Stimulated activated CD8-positive, alpha-beta memory T cell treated with anti-CD3 and anti-CD28 coated beads, Interleukin-2, amount 100 ng/mL, for 48 hours (primary cell): ENCODE results near the gene SRC.

Experiments
- DNase-seq, 2 donors: peaks; one replicate each; pipeline ENCODE4 v3.0.0-alpha.2; 2020; ENCODE audit warnings: low read depth in 2 of 2

Gene SRC

DNA sequence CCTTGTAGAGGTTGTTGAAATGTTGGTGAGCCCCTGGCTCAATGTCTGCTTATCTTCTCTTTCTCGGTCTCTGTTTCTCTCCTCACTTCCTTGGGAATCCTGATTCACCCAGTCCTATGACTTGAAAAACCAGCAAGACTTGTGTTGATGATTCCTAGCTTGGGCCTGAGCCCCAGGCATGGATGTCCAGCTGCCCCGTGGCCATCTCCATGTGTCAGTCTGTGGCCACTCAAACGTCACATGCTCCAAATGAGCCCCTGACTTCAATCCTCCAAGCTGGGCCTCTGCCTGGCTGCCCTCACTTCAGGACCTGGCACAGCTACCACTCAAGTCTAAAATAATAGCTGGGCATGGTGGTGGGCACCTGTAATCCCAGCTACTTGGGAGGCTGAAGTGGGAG is 81.0 kb downstream of the SRC start:
- no peak for DNase-seq

DNA sequence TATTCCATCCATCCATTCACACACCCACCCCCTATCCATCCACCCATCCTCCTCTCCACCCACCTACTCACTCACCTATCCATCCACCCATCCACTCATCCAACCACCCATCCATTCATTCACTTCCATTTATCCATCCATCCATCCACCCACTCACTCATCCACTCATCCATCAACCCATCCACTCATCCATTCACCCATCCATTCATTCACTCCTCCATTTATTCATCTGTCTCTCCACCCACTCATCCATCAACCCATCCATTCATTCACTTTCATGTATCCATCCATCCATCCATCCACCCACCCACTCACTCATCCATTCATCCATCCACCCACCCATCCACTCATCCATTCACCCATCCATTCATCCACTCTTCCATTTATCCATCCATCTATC is 84.1 kb downstream of the SRC start:
- DNase-seq: no peak

DNA sequence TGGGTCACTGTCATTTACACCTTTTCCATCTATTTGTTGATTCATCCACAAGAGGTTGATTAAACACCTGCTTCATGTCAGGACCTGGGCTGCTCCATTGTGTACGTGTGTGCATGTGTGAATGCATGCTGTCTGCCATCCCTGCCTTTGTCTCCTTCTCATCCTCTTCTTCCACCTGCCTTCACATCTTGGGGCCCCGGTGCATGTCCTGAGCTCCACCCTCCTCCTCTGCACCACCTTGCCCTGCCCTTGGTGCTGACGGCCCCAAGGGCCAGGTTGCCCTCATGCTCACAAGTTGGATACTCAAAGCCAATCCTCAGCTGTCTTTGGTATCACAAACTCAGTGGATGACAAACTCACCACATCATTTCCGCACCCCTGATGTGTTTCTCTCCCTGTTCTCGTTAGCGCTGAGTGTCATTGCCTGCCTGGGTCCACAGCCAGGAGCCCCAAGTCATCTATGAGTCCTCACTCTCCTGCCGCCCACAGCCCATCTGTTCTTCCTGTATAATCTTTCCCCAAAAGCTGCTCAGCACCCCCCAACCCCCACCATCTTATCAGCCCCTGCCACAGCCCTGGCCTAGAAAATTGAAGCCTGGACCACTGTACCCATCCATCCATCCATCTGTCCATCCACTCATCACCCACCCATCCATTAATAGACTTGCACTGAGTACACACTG is 85.0 kb downstream of the SRC start:
- DNase-seq: no peak

DNA sequence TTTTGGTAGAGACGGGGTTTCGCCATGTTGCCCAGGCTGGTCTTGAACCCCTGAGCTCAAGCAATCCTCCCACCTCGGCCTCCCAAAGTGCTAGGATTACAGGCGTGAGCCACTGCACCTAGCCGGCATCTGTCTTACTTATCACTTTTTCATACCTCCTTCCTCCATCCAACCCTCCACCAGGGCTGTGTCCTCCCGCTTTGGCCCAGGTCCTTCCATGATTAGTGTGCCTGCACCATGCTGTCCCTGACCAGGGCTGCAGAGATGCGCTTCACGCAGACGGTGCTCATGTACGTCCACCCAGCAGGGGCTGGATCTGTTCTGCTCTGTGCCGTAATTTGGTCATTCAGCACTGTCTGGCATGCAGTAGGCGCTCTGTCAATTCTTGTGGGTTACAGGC is 85.8 kb downstream of the SRC start:
- no peak for DNase-seq

DNA sequence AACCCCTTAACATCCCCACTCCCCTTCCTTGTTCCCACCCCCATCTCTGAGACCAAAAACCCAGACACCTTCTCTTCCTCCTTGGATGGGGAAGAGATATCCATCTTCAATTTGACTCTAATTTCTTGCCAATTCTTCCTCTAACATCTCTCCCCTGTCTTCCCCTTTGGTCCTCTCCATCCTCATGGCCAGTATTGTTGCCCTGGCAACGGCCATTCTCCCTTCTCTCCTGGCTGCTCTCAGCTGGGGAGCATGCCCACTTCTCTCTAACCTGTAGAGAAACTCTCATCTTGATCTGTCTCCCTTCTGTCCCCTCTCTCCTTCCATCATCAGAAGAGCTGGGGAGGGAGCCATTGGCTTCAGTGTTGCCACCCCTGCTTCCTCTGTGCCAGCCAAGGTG is 86.7 kb downstream of the SRC start:
- no peak for DNase-seq

DNA sequence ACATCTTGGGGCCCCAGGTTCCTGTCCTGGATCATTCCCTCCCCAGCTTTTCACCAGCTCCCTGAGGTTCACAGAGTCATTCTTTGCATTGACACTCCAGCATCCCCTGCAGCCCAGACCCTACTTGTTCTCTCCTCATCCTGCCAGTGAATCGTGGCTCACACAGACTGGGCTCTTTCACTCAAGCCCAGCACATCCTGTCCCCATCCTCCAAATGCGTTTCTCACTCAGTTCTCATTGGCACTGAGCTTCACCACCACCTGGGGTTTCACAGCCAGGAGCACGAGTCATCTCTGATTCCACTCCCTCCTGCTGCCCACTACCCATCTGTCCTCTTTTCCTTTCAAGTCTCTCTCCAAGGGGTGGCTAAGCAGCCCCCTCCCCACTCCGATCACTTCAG is 89.7 kb downstream of the SRC start:
- no peak for DNase-seq

DNA sequence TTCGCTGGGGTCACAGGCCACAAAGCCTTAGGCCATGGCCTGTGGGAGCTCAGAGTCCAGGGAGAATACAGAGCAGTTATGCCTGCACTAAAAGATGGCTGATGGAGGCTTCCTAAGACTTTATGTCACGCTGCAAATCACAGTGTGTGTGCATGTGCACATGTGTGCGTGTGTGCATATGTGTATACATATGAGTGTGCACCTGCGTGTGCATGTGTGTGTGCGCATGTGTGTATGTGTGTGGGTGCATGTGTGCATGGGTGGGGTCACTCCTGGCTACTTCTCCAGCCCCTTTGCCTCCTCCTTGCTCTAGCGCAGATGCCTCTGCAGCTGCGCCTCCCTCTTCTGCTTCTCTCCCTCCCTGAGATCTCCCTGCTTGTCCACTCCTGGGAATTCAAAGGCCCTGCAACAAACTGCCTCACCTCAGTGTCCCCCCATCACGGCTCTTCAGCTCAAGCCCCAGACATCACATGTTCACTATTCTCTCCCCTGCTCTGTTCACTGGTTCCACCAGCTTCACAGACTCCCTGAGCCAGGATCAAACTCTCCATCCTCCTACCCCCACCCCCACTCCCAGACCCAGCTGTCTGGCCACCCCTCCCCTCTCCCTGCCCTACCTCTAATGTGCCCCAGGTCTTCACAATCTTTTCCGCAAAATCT is 90.7 kb downstream of the SRC start:
- no peak for DNase-seq

DNA sequence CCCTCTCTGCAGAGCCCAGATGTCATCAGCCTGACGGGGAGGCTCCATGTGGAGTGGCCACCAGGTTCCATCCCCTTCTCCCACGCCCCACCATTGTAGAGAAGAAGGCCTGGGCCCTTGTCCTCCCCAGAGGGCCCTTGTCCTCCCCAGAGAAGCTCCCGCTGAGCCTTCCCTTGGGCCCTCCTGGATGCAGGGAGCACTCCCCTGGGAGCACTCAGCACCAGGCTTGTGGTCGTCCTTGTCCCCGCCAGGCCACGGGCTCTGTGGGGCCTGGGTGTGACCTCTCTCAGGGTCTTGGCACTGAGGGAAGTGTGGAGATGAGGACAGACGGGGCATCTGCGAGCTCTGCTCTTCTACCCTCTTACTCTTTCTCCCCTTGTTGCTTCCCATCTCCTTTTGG is 91.7 kb downstream of the SRC start:
- DNase-seq: no peak

DNA sequence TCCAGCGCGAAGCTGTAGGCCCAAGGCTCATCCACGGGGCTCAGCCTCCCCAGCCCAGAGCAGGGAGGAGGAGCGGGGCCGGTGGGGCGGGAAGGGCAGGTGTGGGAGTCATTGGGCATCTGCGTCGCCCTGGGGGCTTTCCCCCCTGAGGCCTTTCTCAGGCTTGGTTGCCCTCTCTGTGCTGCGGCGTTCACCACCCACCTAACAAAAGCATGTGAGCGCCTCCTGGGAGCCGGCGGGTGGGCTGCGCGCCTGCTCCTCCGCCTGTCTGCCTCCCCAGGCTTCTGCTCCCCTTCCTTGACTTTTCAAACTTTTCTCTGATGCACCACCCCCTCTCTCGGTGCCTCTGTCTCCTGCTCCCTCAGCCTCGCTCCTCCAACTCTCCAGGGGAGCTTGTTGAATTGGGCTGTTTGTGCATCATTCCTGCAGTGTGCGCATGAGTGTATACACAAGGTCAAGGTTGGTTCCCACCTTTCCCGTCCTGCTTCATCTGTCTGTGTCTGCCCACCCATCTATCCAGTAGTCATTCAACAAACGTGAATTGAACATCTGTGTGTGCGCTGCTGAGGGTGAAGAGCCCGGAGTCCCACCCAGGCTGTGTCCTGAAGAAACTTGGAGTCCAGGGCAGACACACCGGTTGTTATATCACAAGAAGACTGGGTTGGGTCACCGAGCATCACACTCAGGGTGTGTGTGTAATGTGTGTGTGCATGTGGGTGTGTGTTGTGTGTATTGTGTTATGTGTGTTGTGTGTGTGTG is 92.7 kb downstream of the SRC start:
- DNase-seq: no peak

DNA sequence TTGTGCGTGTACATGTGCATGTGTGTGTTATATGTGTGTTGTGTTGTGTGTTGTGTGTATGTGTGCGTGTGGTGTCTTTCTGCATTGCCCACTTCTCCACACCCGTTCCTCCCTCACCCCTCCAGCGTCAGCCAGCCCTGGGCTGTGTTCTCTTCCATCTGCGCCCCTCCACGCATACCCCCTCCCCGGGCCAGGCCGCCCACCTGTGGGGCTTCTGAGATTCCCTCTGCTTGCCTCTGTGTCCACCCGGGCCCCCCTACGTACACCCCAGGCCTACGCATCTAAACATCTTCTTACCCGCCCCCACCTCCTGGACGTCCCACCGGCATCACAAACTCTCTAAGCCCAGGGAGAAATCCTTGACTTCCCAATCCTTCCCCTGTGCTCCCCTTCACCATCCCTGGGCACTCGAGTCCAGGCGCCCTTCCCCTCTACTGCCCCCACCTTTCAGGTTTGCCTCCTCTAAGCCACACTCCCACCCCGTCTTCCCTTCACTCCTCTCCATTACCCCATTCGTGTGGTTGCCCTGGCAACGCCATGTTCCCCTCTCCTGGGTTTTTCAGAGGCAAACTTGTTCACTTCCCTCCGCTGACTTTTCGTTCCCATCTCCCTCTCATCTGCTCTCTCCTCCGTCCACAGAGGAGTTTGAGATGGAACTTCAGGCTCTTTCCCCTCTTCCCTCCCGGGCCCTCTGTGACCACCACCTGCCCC is 93.4 kb downstream of the SRC start:
- DNase-seq: no peak

DNA sequence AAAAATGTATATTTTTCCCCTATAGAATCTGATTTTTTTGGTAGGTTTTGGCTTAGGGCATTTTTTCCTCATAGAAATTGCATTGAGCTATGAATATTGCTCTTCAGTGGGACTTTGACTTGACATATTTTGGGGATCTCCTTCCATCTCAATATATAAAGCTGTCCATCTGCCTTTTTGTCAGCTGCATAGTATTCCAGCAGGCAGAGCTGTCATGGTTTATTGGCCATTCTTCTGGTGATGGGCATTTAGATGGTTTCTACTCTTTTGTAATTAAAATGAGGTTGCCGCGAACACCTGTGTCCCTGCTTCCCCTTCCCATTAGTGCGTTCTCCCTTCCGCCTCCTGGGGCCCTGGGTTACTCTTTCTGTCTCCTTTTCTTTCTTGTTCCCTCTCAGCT is 95.1 kb downstream of the SRC start:
- no peak for DNase-seq

DNA sequence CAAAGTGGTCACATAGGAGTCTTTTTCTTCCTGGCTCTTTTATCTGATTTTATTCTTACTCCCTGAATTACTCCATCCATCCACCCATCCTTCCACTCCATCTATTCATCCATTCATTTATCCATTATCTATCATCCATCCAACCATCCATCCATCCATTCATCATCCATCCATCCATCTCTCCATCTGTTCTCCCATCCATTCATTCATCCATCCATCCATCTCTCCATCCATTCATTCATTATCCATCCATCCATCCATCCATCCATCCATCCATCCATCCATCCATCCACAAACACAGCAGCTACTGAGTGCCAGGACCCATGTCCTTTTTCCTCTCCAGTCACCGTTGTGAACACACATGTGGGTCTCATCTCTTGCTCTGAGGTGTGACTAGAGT is 96.6 kb downstream of the SRC start:
- DNase-seq: no peak

DNA sequence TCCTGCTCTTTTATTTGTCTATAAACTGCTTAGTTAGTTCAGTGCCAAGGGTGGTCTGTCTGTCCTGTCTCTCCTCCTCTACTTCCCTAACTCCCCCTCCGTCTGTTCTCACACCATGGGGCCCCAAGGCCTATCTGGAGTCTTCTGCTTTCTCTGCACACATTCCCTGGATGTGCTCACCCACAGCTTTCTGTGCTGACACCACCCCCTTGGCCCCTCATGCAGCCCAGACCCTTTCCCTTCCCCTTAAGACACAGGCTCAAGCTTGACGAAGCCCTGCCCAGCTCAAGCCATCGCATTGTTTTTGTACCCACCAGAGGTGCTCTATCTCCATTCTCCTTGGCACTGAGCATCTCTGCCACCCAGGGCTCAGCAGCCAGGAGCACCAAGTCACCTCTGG is 97.0 kb downstream of the SRC start:
- DNase-seq: no peak

DNA sequence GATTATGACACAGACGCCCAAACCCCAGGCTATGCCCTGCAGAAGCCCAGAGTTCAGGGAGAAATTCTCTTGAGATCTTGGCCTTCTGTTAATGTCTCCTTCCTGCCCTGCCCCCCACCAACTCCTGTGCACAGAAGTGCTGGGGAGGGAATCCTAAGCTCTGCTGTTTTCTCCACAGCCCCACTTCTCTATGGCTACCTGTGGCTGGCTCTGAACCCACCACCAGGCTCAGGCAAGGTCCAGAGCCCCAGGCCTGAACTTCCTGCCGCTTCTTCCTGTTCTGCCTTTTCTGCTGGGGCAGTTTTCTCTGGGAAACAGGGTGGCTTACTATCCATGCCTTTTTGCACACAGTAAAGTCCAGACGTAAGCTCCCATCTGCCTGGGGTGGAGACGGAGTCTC is 97.7 kb downstream of the SRC start:
- DNase-seq: no peak

DNA sequence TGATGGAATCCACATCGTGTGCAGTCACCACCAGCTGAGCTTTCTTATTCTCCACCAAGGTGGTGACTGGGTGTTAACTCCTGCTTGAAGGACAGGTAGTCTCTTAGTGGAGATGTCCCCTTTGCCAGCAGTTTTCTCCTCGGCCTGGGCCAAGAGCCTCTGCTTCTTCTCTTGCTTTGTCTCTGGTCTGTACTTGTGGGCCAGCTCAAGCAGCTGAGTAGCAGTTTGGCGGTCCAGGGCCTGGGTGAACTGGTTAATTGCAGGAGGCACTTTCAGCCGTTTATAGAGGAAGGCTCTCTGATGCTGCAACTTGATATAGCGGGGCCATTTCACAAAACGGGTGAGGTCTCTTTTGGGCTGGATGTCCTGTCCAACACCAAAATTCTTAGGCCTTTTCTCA is 99.1 kb downstream of the SRC start:
- no peak for DNase-seq

DNA sequence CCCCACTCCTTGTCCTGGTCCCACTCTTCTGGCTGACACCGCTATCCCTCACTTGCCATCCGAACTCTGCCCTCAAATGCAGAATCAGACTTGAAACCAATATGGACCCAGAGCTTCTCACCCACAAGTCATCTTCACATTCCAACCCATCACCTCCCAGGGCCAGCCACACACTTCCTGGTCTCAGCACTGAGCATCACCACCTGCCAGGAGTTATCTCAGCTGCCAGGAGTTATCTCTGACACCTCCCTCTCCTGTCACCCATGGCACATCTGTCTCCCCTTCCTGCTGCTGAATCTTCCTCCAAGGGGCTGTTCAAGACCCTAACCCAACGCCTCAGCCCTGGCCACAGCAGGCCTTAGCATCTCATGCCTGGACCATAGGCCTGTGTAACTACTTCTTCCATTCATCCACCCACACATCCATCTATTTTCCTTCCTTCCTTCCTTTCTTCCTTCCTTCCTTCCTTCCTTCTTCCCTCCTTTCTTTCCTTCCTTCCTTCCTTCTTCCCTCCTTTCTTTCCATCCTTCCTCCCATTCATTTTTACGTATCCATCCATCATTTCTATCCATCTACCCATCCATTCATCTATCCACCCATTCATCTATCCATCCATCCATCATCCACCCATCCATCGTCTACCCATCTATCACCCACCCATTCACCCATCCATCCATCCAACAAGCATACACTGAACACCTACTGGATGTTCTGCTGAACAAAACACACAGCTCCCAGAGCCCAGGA is 100.5 kb downstream of the SRC start:
- no peak for DNase-seq

DNA sequence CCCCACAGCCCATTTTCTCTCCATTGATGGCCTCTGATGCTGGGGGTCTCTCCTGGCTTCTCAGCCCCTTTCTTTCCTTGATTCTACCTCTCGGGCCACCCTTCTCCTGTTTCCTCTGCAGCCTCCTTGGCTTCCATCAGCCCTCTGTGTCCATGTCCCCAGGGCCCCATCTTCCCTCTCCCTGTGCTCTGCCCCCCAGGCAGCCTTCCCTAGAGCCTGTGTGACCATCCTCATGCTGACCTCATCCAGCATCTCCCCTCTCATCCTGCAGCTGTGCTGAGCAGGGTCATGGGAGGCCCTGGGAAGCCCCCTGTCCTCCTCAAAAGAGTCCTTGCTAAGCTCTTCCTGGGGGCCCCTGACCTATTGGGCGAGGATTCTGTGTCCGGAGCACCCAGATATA is 101.7 kb downstream of the SRC start:
- DNase-seq: no peak

DNA sequence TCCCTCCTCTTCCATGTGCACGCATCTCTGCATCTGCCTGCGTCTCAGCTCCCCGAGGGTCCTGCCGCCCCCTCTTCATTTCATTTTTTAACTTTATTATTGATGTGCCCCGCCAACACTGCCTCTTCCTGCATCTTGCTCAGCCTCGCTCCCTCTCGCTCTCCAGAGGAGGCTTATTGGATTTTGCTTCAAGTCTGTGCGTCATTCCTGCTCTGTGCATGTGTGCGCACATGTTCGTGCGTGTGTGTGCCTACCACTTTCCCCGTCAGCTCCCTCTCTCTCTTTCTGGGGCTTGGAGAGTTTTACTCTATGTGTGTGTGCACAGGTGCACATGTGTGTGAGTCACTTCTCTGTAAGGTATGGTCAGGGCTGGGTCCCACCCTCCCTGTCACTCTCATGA is 103.3 kb downstream of the SRC start:
- no peak for DNase-seq

DNA sequence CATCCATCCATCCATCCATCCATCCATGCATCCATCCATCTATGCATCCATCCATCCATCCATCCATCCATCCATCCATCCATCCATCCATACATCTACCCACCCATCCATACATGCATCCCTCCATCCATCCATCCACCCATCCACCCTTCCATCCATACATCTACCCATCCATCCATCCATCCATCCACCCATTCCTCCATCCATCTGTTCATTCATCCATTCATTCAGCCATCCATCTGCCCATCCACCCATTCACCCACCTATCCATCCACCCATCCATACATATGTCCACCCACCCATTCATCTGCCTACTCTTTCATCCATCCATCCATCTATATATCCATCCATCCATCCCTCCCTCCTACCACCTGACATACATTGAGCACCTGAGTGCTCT is 104.4 kb downstream of the SRC start:
- DNase-seq: no peak

DNA sequence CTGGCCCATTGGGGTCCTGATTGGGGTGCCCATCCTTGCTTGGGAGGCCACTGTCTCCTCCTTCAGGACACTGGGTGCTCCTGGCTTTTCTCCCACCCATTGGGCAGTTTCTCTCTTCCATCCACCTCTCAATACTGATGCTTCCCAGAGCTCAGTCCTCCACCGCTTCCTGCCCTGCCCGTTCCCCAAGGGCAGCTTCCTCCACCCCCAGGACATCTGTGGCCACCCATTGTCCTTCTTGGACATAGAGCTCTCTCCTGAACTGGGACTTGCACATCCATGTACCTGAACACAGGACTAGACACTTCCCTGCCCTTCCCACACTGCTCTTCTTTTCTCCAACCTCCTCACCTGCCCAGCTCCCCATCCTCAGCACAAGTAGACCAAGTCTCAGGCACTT is 105.7 kb downstream of the SRC start:
- DNase-seq: no peak

DNA sequence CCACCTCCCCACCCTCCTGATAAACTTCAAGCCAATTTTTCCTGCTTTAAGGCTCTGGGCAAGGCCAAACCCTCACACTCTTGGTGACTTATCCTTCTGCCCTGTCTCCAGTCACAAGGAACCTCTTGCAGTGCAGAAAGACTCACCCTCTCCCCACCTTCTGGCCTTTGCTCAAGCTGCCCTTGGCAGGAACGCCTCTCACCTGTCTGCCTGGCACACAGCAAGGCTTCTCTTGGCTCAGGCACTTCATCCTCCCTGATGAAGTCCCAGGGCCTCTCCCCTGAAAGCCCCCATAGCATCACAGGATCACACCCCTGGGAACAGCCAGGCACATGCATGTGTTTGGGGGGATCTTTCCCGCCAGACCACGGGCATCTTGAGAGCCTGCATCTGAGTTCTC is 106.3 kb downstream of the SRC start:
- DNase-seq: no peak

DNA sequence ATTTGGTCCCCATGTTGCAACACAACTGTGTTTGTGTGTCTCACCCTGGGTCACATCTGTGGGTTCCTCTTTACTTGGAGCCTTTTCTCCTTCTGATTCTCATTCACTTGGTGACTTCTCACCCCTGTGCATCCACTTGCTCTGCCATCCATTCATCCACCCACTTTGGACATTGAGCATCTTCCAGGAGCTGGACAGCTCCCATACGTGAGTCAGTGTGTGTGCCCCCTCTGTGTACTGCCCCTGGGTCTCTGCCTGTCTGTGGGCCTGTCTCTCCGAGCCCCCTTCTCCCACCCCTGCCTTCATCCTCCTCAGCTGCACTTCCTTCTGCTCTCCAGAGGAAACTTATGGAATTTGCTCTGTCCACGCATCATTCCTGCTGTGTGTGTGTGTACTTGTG is 107.3 kb downstream of the SRC start:
- no peak for DNase-seq
